NCI-H2107 (cell line): ENCODE measurements around the gene GLRA1.

ENCODE experiments used
- DNase-seq: peaks from one replicate; lab custom pipeline; 2025; lab: John Stamatoyannopoulos, UW

GLRA1 gene

GRCh38 chr5:151924564-151925301 is at the start of gene GLRA1:
Gene GLRA1 (minus strand): TSS chr5:151924851. CDS start chr5:151924549, 302 bp downstream.
- DNase-seq: no peak

- no peak for DNase-seq
These were observed 46.2 kb upstream of the GLRA1 start for GRCh38 chr5:151970885-151971284.

- DNase-seq: no peak
These were observed 43.2 kb upstream of the GLRA1 start for GRCh38 chr5:151967865-151968264.

- no peak for DNase-seq
These were observed 41.4 kb upstream of the GLRA1 start for GRCh38 chr5:151966046-151966445.

GRCh38 chr5:151964471-151964870 is 39.8 kb upstream of the GLRA1 start:
- DNase-seq: no peak

GRCh38 chr5:151961557-151961956 is 36.9 kb upstream of the GLRA1 start:
- no peak for DNase-seq

- DNase-seq: no peak
These were observed 33.5 kb upstream of the GLRA1 start for GRCh38 chr5:151958111-151958510.

- DNase-seq: no peak
These were observed 32.1 kb upstream of the GLRA1 start for GRCh38 chr5:151956725-151957124.

- DNase-seq: no peak
These were observed 29.6 kb upstream of the GLRA1 start for GRCh38 chr5:151954255-151954654.

- DNase-seq: no peak
These were observed 29.2 kb upstream of the GLRA1 start for GRCh38 chr5:151953833-151954232.

- DNase-seq: no peak
These were observed 27.6 kb upstream of the GLRA1 start for GRCh38 chr5:151952238-151952637.

GRCh38 chr5:151950706-151951105 is 26.1 kb upstream of the GLRA1 start:
- DNase-seq: no peak

GRCh38 chr5:151949701-151950308 is 25.2 kb upstream of the GLRA1 start:
- no peak for DNase-seq

- DNase-seq: no peak
These were observed 24.5 kb upstream of the GLRA1 start for GRCh38 chr5:151949113-151949512.

GRCh38 chr5:151947931-151948608 is 23.4 kb upstream of the GLRA1 start:
- no peak for DNase-seq

- DNase-seq: no peak
These were observed 13.2 kb upstream of the GLRA1 start for GRCh38 chr5:151937851-151938250.

GRCh38 chr5:151935135-151935695 is 10.6 kb upstream of the GLRA1 start:
- no peak for DNase-seq

GRCh38 chr5:151931260-151931659 is 6.6 kb upstream of the GLRA1 start:
- no peak for DNase-seq

GRCh38 chr5:151926188-151926587 is 1.5 kb upstream of the GLRA1 start:
- DNase-seq: no peak

GRCh38 chr5:151925340-151925739 is 689 bp upstream of the GLRA1 start:
- DNase-seq: no peak

- DNase-seq: no peak
These were observed 680 bp downstream of the GLRA1 start for GRCh38 chr5:151923866-151924476.

GRCh38 chr5:151921916-151922315 is 2.7 kb downstream of the GLRA1 start:
- no peak for DNase-seq
